IPS DF 4.7 (cell line): ENCODE data around the gene GOLGA6L25.
"Not testable (repeated sequence)": the region's sequence is repeated elsewhere in the genome, so short reads cannot be mapped to it uniquely, and the experiment has no call there.

Source experiments
- DNase-seq: peaks from one replicate; pipeline ENCODE4 v3.0.0-alpha.2; 2013; ENCODE audit warnings: low spot score; ENCODE audit errors: extremely low read depth

The GOLGA6L25 gene, protein sequence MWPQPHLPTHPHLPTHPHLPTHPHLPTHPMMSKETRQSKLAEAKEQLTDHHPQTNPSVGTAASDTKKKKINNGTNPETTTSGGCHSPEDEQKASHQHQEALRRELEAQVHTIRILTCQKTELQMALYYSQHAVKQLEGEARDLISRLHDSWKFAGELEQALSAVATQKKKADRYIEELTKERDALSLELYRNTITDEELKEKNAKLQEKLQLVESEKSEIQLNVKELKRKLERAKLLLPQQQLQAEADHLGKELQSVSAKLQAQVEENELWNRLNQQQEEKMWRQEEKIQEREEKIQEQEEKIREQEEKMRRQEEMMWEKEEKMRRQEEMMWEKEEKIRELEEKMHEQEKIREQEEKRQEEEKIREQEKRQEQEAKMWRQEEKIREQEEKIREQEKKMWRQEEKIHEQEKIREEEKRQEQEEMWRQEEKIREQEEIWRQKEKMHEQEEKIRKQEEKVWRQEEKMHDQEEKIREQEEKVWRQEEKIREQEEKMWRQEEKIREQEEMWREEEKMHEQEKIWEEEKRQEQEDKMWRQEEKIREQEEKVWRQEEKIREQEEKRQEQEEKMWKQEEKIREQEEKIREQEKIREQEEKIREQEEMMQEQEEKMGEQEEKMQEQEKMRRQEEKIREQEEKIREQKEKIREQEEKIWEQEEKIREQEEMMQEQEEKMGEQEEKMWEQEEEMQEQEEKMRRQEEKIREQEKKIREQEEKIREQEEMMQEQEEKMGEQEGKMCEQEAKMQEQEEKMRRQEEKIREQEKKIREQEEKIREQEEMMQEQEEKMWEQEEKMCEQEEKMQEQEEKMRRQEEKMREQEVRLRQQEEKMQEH

DNA sequence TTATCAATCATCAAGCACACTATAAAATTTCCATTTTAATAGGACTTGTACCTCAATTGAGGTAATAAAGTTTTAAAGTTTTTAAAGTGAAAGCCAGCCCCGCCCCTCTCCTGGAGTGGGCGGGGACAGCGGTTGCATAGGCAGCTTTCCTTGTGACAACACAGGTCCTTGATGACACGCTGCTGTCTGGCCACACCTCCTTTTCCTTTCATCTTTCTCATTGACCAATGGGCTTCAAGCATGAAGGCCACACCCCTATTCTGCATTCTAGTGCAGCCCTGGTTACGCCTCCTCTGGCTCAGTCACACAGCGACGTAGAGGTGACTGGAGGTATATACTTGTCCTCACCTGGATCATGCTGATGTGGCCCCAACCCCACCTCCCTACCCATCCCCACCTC, at the start of gene GOLGA6L25:
TSS of gene GOLGA6L25 (plus strand) at position 301 of the 400 bp plus-strand sequence. CDS start at position 362, 61 bp downstream.
- DNase-seq: not testable (repeated sequence)

DNA sequence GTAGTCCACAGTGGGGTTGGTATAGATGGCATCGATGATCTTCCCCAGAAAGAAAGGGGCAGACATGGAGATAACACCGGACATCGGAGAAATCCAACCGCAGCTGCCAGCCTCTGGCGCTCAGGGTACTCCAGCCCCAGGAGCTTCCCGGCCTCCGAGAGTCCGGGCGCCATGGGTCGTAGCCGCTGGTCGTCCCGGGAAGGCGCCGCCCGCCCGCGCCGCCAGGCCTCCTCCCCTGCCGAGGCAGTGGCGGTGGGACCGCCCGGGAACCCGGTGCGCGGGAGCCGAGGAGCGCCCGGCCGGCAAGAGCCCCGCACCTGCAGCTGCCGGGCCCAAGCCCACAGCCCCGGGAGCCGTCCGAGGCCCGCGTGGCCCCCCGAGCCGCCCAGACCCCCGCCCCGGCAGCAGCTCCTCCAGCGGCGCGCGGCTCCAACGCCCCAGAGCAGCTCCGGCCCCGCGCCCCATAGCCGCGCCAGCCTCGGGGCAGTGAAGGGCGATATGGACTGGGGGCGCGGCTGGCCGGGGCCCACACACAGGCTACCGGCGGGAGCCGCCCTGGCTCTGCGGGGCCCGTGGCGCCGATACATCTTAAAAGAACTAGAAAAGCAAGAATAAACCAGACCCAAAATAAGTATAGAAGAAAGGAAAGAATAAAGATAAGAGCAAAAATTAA, 45.0 kb upstream of the GOLGA6L25 start:
- DNase-seq: not testable (repeated sequence)

DNA sequence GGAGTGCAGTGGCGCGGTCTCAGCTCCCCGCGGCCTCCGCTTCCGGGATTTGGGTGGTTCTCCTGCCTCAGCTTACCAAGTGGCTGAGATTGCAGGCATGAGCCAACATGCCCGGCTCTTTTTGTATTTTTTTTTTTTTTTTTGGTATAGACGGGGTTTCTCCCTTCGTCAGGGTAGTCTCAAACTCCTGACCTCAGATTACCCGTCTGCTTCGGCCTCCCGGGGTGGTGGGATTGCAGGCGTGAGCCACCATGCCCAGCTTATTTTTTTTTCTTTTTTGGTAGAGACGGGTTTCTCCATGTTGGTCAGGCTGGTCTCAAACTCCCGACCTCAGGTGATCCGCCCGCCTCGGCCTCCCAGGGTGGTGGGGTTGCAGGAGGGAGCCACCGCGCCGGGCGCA, 39.2 kb upstream of the GOLGA6L25 start:
- not testable (repeated sequence) for DNase-seq

DNA sequence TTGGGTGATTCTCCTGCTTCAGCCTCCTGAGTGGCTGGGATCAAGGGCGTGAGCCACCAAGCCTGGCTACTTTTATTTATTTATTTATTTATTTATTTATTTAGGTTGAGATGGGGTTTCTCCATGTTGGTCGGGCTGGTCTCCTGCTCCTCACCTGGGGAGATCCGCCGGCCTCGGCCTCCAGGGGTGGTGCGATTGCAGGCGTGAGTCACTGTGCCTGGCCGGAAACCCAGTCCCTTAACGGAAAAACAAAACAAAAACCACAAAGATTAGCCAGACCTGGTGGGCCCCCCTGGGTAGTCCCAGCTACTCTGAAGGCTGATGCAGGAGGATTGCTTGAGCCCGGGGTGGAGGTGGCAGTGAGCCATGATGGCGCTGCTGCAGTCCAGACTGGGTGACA, 38.2 kb upstream of the GOLGA6L25 start:
- DNase-seq: not testable (repeated sequence)

DNA sequence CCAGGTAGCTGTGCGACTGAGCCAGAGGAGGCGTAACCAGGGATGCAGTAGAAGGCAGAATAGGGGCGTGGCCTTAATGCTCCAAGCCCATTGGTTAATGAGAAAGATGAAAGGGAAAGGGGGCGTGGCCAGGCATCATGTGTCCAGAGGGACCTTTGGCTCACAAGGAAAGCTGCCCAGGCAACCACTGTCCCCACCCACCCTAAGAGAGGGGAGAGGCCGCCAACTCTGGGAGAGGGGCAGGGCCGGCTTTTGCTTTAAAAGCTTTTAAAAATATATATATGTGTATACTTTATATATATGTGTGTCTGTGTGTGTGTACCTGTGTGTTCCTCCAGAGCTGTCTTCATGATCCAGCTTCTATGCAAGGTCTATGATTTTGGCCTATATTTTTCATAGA, 20.4 kb upstream of the GOLGA6L25 start, which contains the start of gene GOLGA8G:
TSS of gene GOLGA8G (minus strand) at position 18 of the 400 bp plus-strand sequence. CDS start 62 bp downstream, outside the sequence.
- DNase-seq: not testable (repeated sequence)

DNA sequence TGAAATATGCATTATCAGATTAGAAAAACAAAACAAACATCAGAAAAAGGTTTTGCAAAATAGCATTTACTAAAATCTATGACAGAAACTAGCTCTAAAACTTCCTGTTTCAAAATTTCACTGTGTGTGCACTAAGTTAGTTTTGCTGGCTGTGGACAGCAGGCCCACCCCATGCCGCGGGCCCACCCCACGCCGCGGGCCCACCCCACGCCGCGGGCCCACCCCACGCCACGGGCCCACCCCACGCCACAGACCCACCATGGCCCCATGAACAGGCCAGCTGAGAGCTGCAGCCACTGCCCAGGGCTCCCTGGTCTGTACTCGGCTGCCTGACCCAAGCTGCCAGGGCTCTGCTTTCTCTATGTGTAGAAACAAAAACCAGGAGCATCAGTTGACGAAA, 20.0 kb downstream of the GOLGA6L25 start:
- DNase-seq: not testable (repeated sequence)

DNA sequence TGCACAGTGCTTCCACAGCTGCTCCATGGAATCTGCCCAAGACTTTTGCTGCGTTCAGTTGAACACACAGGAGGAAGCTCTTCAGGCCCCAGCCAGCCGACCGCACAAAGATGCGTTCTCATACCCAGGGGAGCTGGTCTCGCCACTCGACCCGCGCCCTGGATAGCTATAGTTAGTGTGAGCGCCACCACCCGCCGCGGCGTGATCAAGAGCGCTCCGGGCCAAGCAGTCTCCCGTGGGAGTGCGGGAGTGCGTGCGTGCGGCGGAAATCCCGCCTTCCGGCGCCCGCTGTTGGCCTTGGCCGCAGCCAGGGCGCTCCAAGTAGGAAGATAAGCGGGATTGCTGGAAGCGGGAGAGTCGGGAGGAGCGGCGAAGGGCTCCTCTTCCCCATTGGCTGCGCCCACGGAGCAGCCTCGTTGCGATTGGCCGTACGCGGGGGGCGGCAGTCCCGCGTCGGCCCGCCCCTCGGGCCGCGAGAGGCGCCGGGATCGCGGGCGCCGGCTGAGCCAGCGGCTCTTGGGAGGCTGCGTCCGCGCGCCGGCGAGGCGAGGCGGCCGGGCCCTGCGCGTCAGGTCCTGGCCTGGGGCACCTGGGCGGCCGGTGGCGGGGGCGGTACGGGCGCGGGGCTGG, 35.7 kb downstream of the GOLGA6L25 start:
- DNase-seq: not testable (repeated sequence)

DNA sequence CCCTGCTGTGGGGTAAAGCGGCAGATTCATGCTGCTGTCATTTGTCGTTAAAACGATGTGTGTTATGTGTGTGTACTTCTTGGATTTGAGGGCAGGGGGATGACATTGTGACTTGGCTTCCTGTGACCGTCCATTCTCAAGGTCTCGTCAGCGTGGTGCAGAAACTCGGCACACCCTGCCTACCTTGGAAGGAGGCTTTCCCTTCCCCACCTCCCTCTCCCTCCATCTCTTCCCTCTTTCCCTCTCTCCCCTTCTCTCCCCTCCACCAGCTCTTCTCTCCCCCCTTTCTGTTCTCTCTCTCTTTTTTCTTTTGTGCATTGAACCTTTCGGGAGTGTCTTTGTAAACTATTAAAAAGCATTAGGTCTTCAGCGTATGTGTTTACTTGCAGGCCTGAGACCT, 36.4 kb downstream of the GOLGA6L25 start:
- not testable (repeated sequence) for DNase-seq

DNA sequence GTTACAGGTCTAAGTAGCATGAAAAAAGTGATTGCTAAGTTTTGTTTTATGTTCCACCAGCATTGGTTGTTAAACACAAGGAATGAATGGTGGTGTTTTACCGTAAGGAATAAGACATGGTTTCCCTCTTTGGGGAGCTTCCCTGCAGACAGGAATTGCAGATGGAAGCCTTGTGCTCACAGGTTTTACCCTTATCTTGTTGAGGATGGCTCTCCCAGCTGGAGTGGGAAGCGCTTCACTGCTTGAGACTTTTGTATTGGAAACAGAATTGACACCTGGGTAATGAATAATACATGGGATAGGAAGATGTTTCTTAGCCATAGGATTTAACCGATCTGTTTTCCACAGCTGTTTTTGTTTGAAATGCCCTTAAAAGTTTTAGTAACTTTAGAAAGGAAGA, 39.0 kb downstream of the GOLGA6L25 start:
- DNase-seq: not testable (repeated sequence)

DNA sequence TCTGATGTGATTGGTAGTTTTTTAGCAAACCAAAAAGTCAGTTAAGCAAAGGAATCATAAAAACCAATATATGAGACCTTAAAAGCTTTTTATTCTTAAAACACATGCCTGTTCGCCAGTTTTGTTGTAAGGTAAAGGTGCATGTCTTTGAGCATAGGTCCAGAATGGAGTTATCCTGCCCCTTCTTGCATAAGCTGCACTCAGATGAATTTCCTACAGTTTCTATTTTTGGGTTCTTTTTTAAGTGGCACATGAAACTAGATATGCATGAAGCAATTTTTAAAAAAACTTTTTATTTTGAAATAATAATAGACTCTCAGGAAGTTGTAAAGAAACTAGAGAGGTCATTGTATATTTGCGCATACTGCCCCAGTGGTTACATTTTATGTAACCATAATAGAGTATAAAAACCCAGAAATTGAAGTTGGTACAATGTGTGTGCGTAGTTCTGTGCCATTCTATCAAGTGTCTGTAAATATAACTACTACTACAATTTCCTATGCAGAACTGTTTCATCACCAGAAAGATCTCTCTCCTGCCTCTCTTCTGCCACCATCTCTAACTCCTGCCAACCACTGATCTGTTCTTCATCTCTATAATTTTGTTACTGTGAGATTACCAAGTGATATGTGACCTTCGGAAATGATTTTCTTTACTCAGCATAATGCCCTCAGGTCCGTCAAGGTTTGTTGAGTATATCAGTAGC, 40.2 kb downstream of the GOLGA6L25 start:
- DNase-seq: not testable (repeated sequence)

DNA sequence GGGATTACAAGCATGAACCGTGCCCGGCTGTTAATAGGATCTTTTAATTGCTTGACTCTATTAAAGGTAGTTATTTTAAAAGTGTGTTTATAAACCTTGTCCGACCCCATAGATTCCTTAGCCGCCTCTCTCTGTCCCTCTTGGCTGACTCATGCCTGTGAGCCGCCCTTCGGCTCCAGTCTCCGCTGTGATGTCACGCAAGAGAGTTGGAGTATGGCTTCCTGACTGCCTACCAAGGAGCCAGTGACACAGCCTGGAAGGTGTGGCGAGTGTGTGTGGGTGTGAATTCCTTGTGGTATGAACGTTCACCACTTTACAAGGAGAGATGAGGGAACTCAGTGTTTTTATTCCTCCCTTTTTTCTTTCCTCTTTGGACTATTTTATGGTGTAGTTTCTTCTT, 44.1 kb downstream of the GOLGA6L25 start:
- DNase-seq: not testable (repeated sequence)

DNA sequence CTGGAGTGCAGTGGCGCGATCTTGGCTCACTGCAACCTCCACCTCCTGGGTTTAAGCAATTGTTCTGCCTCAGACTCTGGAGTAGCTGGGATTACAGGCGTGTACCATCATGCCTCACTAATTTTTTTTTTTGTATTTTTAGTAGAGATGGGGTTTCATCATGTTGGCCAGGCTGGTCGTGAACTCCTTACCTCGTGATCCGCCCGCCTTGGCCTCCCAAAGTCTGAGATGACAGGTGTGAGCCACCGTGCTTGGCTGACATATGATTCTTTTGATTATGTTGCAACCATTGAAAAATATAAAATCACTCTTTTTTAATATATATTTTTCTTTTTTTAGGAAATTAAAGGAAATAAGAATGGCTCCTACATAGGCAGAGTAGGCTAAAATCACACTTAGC, 44.8 kb downstream of the GOLGA6L25 start:
- not testable (repeated sequence) for DNase-seq

DNA sequence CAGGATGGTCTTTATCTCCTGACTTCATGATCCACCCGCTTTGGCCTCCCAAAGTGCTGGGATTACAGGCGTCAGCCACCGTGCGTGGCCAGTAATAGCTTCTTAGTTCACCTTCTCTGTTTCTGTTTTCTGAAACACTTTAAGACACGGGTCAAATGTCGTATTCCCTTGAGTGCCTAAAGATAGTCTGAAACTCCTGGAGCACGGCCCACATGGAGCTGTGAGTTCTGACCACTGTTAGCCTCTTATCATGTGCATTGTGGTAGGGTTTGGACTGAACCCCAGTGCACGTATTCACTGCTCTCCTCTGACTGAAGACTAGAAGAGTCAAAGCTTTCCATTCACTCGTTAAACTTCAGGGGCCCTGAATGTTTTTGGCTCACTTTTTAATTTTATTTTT, 48.8 kb downstream of the GOLGA6L25 start:
- not testable (repeated sequence) for DNase-seq
